ENCODE measurements around the gene PCNX3. TPM values are rescaled to one million over a fixed set of nuclear protein-coding genes. Genes with fewer than 3 reads are reported as not detected.

Gene PCNX3
- polyA plus RNA-seq, 3 donors, result 0.58 to 36.4 (median 1.7) TPM

- Histone ChIP-seq H3K9ac (ENCODE audit: insufficient read depth, low read length, poor library complexity, severe bottlenecking) (peak overlapping the region; percentile 80), H3K36me3 (replicated peaks in 1 of 2; ENCODE audit: control insufficient read depth in 1 of 2, insufficient read depth in 2 of 2, low read length in 2 of 2) (peaks cover 56 to 57% of the 10 kb centered on the region in 2 donors), H3K4me3 (replicated peaks in 1 of 3; ENCODE audit: low read depth in 2 of 3, low read length in 3 of 3) (peak overlapping the region in 2 of 3 experiments; percentile 98 to 100), H3K4me1 (ENCODE audit: control insufficient read depth in 1 of 2, insufficient read depth in 2 of 2, low read length in 2 of 2) (peaks cover 40 to 63% of the 10 kb centered on the region in 2 donors), H3K4me2 (replicated peaks; ENCODE audit: extremely low read depth, low read length, poor library complexity, severe bottlenecking) (peak overlapping the region; percentile 97), H3K79me2 (ENCODE audit: insufficient read depth, low read length) (peaks cover 93% of the 10 kb centered on the region), H4K20me1 (ENCODE audit: insufficient read depth, low read length) (peaks cover 87% of the 10 kb centered on the region), H3K27me3 (ENCODE audit: control insufficient read depth in 2 of 2, insufficient read depth in 2 of 2, low read length in 2 of 2) (no peaks in the 10 kb centered on the region), H2AFZ (ENCODE audit: insufficient read depth, low read depth, low read length, poor library complexity, severe bottlenecking) (no peak overlapping the region), H3K27ac (ENCODE audit: low read depth in 1 of 2, low read length in 2 of 2) (peak overlapping the region; percentile 82 to 93), H3K9me3 (replicated peaks in 1 of 2; ENCODE audit: control insufficient read depth in 1 of 2, insufficient read depth in 1 of 2, low read length in 2 of 2) (no peaks in the 10 kb centered on the region)
- WGBS (ENCODE audit: insufficient coverage), result no CpG with 5 or more reads among the region's 3 CpGs
- Mint-ChIP-seq H3K9me3 (peaks cover 0 to 2% (median 0%) of the 10 kb centered on the region in 7 donors), H3K4me1 (peaks cover 50% of the 10 kb centered on the region), H3K27ac (peak overlapping the region; percentile 93 to 96 (median 94)), H3K4me3 (peak overlapping the region; percentile 90 to 95), H3K27me3 (ENCODE audit: low read depth in 3 of 3) (peaks cover 0 to 2% (median 0%) of the 10 kb centered on the region in 3 donors), H3K36me3 (peaks cover 49 to 63% of the 10 kb centered on the region in 2 donors)
- intact Hi-C loops (cut with micrococcal nuclease), result loop anchor here (5.0 to 10.0 kb wide), 2 partner anchors 34 to 554 kb away; partner anchors contain the start of genes MAP3K11 (in 1 of the 2) and SNX15 (in 1 of the 2)
- DNase-seq, result no peak
- no peak for TF ChIP-seq CTCF (IDR thresholded peaks at IDR 0.05)
These were observed 36.9 kb upstream of the PCNX3 start for GRCh38 chr11:65578667-65579066.

GRCh38 chr11:65579291-65579690 lies 36.3 kb upstream of the PCNX3 start:
- Histone ChIP-seq H2AFZ (ENCODE audit: insufficient read depth, low read depth, low read length, poor library complexity, severe bottlenecking) (no peak overlapping the region), H3K27me3 (ENCODE audit: control insufficient read depth in 2 of 2, insufficient read depth in 2 of 2, low read length in 2 of 2) (no peaks in the 10 kb centered on the region), H4K20me1 (ENCODE audit: insufficient read depth, low read length) (peaks cover 89% of the 10 kb centered on the region), H3K79me2 (ENCODE audit: insufficient read depth, low read length) (peaks cover 96% of the 10 kb centered on the region), H3K4me3 (replicated peaks in 1 of 3; ENCODE audit: low read depth in 2 of 3, low read length in 3 of 3) (peak overlapping the region in 1 of 3 experiments; percentile 100), H3K36me3 (replicated peaks in 1 of 2; ENCODE audit: control insufficient read depth in 1 of 2, insufficient read depth in 2 of 2, low read length in 2 of 2) (peaks cover 62 to 63% of the 10 kb centered on the region in 2 donors), H3K4me1 (ENCODE audit: control insufficient read depth in 1 of 2, insufficient read depth in 2 of 2, low read length in 2 of 2) (peaks cover 36 to 65% of the 10 kb centered on the region in 2 donors), H3K4me2 (replicated peaks; ENCODE audit: extremely low read depth, low read length, poor library complexity, severe bottlenecking) (peak overlapping the region; percentile 97), H3K9ac (ENCODE audit: insufficient read depth, low read length, poor library complexity, severe bottlenecking) (peak overlapping the region; percentile 80), H3K9me3 (replicated peaks in 1 of 2; ENCODE audit: control insufficient read depth in 1 of 2, insufficient read depth in 1 of 2, low read length in 2 of 2) (no peaks in the 10 kb centered on the region), H3K27ac (ENCODE audit: low read depth in 1 of 2, low read length in 2 of 2) (peak overlapping the region; percentile 82 to 93)
- peaks cover 55 to 66% of the 10 kb centered on the region in 2 donors for H3K36me3 Mint-ChIP-seq
- no peak for TF ChIP-seq CTCF (IDR thresholded peaks at IDR 0.05)
- peak overlapping the region in 1 of 2 donors; percentile 39 for H3K4me3 Mint-ChIP-seq
- peaks cover 52% of the 10 kb centered on the region for H3K4me1 Mint-ChIP-seq
- H3K27ac Mint-ChIP-seq, result peak overlapping the region in 5 of 7 donors; percentile 93 to 96 (median 94)
- DNase-seq, result peak in 2 of 3 donors; percentile 48 to 53
- WGBS (ENCODE audit: insufficient coverage), result 43% methylated on average over 3 of the region's 4 CpGs
- peaks cover 0 to 2% (median 0%) of the 10 kb centered on the region in 7 donors for H3K9me3 Mint-ChIP-seq
- H3K27me3 Mint-ChIP-seq (ENCODE audit: low read depth in 3 of 3), result peaks cover 0 to 2% (median 0%) of the 10 kb centered on the region in 3 donors
- intact Hi-C loops (cut with micrococcal nuclease), result loop anchor here (5.0 to 10.0 kb wide), 2 partner anchors 33 to 554 kb away; partner anchors contain the start of genes MAP3K11 (in 1 of the 2) and SNX15 (in 1 of the 2)
